ENCODE measurements around the gene CCT8. TPM values are rescaled to one million over a fixed set of nuclear protein-coding genes. Genes with fewer than 3 reads are reported as not detected.

Gene CCT8
- total and polyA plus RNA-seq, 2 of the 4 experiments (the other 2 are of a cell fraction), result 172 to 192 TPM

- Histone ChIP-seq H3K4me1 (ENCODE audit: control insufficient read depth, insufficient read depth, low read length) (peaks cover 8% of the 10 kb centered on the region), H3K4me3 (ENCODE audit: insufficient read depth, low read depth, low read length) (no peak overlapping the region), H2BK120ac (ENCODE audit: low read depth, low read length) (no peak overlapping the region), H2BK5ac (ENCODE audit: low read depth, low read length, poor library complexity, severe bottlenecking) (no peak overlapping the region), H2AK5ac (ENCODE audit: low read depth, low read length) (no peak overlapping the region), H3K36me3 (ENCODE audit: control insufficient read depth, insufficient read depth, low read length) (no peaks in the 10 kb centered on the region), H3K23ac (ENCODE audit: low read depth, low read length) (no peak overlapping the region), H4K5ac (ENCODE audit: low read depth, low read length) (no peak overlapping the region), H3K9ac (ENCODE audit: low read depth, low read length) (no peak overlapping the region), H3K27me3 (ENCODE audit: control insufficient read depth, insufficient read depth, low read length) (no peaks in the 10 kb centered on the region), H3K4ac (ENCODE audit: low read depth, low read length) (no peak overlapping the region), H3K14ac (replicated peaks; ENCODE audit: low read depth, low read length) (no peak overlapping the region), H3K4me2 (ENCODE audit: low read depth, low read length) (no peak overlapping the region), H3K56ac (ENCODE audit: extremely low read depth, insufficient read depth, low read length) (no peak overlapping the region), H3K9me3 (ENCODE audit: control insufficient read depth, insufficient read depth, low read length) (no peaks in the 10 kb centered on the region), H3K18ac (ENCODE audit: low read depth, low read length) (no peak overlapping the region), H2BK15ac (ENCODE audit: low read depth, low read length) (no peak overlapping the region), H2BK20ac (ENCODE audit: low read depth, low read length) (no peak overlapping the region), H3K9me1 (ENCODE audit: insufficient read depth, low read length) (peaks cover 6% of the 10 kb centered on the region), H2AK9ac (replicated peaks; ENCODE audit: low read depth, low read length, poor library complexity) (no peak overlapping the region), H4K20me1 (ENCODE audit: insufficient read depth, low read length) (no peaks in the 10 kb centered on the region), H4K91ac (ENCODE audit: insufficient read depth, low read depth, low read length) (no peak overlapping the region), H3K79me1 (ENCODE audit: low read depth in 1 of 2, low read length in 2 of 2) (peaks cover 0 to 13% of the 10 kb centered on the region in 2 experiments; a peak in 2 of 4 replicates), H2AFZ (replicated peaks; ENCODE audit: low read length, poor library complexity) (no peak overlapping the region), H4K8ac (ENCODE audit: low read depth in 2 of 2, low read length in 2 of 2) (no peak overlapping the region), H3K27ac (ENCODE audit: insufficient read depth, low read length) (no peak overlapping the region)
- in situ Hi-C loops (cut with MboI; ENCODE audit: low sequenced_read_pairs), result loop anchor here (25.0 kb wide), 1 partner anchor 2005 kb away; no protein-coding TSS in a partner anchor
- ChIA-PET POLR2A (ENCODE audit: unreplicated experiment) (no interaction called here), CTCF (interaction anchor here (0.6 kb wide), 1 partner anchor 89 kb away, joined by 4 read pairs; no protein-coding TSS in a partner anchor)
- no TSS peak for BruUV-seq (replicated peaks)
- dilution Hi-C loops (cut with HindIII; ENCODE audit: low sequenced_read_pairs, unreplicated experiment), result no loop called here
- WGBS, 2 experiments (ENCODE audit: extremely low coverage in 2 of 2, insufficient read length in 1 of 2), result 80% methylated on average over 1 of the region's 3 CpGs; no CpG with 5 or more reads in 1 of the 2 experiments
- no peak for DNase-seq
- no peak for ATAC-seq (ENCODE audit: low read depth)
- intact Hi-C loops (cut with micrococcal nuclease), result no loop called here
- TF ChIP-seq CHD1 (IDR thresholded peaks at IDR 0.05; ENCODE audit: low read depth, low read length) (no peak), SMC3 (IDR thresholded peaks at IDR 0.05; ENCODE audit: low read depth, low read length) (no peak), RCOR1 (IDR thresholded peaks at IDR 0.05; ENCODE audit: insufficient replicate concordance, low read length) (no peak), RAD21 (IDR thresholded peaks at IDR 0.05; ENCODE audit: low read length) (no peak), MAFK (IDR thresholded peaks at IDR 0.05; ENCODE audit: low read depth, low read length) (no peak), POLR2A (IDR thresholded peaks at IDR 0.05; ENCODE audit: low read depth, low read length) (no peak), CEBPB (IDR thresholded peaks at IDR 0.05; ENCODE audit: low read depth, low read length) (no peak), RFX5 (IDR thresholded peaks at IDR 0.05; ENCODE audit: low read depth, low read length) (no peak), BHLHE40 (IDR thresholded peaks at IDR 0.05; ENCODE audit: low read depth, low read length) (no peak), MXI1 (IDR thresholded peaks at IDR 0.05; ENCODE audit: borderline replicate concordance, low read depth, low read length) (no peak), FOS (IDR thresholded peaks at IDR 0.05; ENCODE audit: low read depth, low read length) (no peak), USF2 (IDR thresholded peaks at IDR 0.05; ENCODE audit: low read depth, low read length) (no peak), MAZ (IDR thresholded peaks at IDR 0.05; ENCODE audit: borderline replicate concordance, low read depth, low read length) (no peak)
- TF ChIP-seq, protein P1, sequence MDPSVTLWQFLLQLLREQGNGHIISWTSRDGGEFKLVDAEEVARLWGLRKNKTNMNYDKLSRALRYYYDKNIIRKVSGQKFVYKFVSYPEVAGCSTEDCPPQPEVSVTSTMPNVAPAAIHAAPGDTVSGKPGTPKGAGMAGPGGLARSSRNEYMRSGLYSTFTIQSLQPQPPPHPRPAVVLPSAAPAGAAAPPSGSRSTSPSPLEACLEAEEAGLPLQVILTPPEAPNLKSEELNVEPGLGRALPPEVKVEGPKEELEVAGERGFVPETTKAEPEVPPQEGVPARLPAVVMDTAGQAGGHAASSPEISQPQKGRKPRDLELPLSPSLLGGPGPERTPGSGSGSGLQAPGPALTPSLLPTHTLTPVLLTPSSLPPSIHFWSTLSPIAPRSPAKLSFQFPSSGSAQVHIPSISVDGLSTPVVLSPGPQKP (IDR thresholded peaks at IDR 0.05; ENCODE audit: borderline replicate concordance, low read depth, low read length), result no peak
- TF ChIP-seq, protein P2, sequence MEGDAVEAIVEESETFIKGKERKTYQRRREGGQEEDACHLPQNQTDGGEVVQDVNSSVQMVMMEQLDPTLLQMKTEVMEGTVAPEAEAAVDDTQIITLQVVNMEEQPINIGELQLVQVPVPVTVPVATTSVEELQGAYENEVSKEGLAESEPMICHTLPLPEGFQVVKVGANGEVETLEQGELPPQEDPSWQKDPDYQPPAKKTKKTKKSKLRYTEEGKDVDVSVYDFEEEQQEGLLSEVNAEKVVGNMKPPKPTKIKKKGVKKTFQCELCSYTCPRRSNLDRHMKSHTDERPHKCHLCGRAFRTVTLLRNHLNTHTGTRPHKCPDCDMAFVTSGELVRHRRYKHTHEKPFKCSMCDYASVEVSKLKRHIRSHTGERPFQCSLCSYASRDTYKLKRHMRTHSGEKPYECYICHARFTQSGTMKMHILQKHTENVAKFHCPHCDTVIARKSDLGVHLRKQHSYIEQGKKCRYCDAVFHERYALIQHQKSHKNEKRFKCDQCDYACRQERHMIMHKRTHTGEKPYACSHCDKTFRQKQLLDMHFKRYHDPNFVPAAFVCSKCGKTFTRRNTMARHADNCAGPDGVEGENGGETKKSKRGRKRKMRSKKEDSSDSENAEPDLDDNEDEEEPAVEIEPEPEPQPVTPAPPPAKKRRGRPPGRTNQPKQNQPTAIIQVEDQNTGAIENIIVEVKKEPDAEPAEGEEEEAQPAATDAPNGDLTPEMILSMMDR (conservative IDR thresholded peaks at IDR 0.05; ENCODE audit: low read depth, low read length), result no peak
Measured at GRCh38 chr21:29082046-29082815, 8.8 kb upstream of the CCT8 start.

All from IMR-90 (cell line).